Measurements from ENCODE around the gene OTULIN. TPM values are rescaled to one million over a fixed set of nuclear protein-coding genes. Genes with fewer than 3 reads are reported as not detected.

Gene OTULIN
- polyA plus RNA-seq, 1 of the 3 experiments (the other 2 are of a cell fraction), result 6.6 TPM

- no peak for DNase-seq
- 96% methylated on average over 5 of the region's 5 CpGs for WGBS (ENCODE audit: low lambda C conversion rate)
- no peak overlapping the region for H3K9ac ChIP-seq
- peaks cover 19 to 27% of the 10 kb centered on the region in 2 experiments; a peak in 3 of 4 replicates for H3K4me1 ChIP-seq (ENCODE audit: control insufficient read depth in 1 of 2, insufficient read depth in 2 of 2, low read depth in 1 of 2, low read length in 1 of 2)
- peaks cover 0 to 6% of the 10 kb centered on the region in 2 experiments for H3K36me3 ChIP-seq (replicated peaks in 1 of 2; ENCODE audit: control insufficient read depth in 1 of 2, insufficient read depth in 2 of 2, low read length in 1 of 2)
- TF ChIP-seq RAD21 (IDR thresholded peaks at IDR 0.05; ENCODE audit: low read length) (no peak), MXI1 (IDR thresholded peaks at IDR 0.05; ENCODE audit: low read depth, low read length) (no peak), FOSL2 (IDR thresholded peaks at IDR 0.05; ENCODE audit: borderline replicate concordance, low read depth) (no peak), ELF1 (IDR thresholded peaks at IDR 0.05) (no peak), FOXJ3 (CRISPR knock-in tag; IDR thresholded peaks at IDR 0.05) (no peak)
- TF ChIP-seq, protein P1, sequence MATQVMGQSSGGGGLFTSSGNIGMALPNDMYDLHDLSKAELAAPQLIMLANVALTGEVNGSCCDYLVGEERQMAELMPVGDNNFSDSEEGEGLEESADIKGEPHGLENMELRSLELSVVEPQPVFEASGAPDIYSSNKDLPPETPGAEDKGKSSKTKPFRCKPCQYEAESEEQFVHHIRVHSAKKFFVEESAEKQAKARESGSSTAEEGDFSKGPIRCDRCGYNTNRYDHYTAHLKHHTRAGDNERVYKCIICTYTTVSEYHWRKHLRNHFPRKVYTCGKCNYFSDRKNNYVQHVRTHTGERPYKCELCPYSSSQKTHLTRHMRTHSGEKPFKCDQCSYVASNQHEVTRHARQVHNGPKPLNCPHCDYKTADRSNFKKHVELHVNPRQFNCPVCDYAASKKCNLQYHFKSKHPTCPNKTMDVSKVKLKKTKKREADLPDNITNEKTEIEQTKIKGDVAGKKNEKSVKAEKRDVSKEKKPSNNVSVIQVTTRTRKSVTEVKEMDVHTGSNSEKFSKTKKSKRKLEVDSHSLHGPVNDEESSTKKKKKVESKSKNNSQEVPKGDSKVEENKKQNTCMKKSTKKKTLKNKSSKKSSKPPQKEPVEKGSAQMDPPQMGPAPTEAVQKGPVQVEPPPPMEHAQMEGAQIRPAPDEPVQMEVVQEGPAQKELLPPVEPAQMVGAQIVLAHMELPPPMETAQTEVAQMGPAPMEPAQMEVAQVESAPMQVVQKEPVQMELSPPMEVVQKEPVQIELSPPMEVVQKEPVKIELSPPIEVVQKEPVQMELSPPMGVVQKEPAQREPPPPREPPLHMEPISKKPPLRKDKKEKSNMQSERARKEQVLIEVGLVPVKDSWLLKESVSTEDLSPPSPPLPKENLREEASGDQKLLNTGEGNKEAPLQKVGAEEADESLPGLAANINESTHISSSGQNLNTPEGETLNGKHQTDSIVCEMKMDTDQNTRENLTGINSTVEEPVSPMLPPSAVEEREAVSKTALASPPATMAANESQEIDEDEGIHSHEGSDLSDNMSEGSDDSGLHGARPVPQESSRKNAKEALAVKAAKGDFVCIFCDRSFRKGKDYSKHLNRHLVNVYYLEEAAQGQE (IDR thresholded peaks at IDR 0.05; ENCODE audit: low read depth, low read length), result no peak
- TF ChIP-seq, protein P2, sequence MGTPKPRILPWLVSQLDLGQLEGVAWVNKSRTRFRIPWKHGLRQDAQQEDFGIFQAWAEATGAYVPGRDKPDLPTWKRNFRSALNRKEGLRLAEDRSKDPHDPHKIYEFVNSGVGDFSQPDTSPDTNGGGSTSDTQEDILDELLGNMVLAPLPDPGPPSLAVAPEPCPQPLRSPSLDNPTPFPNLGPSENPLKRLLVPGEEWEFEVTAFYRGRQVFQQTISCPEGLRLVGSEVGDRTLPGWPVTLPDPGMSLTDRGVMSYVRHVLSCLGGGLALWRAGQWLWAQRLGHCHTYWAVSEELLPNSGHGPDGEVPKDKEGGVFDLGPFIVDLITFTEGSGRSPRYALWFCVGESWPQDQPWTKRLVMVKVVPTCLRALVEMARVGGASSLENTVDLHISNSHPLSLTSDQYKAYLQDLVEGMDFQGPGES (IDR thresholded peaks at IDR 0.05; ENCODE audit: low read depth, low read length), result no peak
- H3K27ac ChIP-seq (ENCODE audit: low read depth in 2 of 2, low read length in 1 of 2), result no peak overlapping the region
- no peaks in the 10 kb centered on the region for H3K27me3 ChIP-seq (ENCODE audit: insufficient read depth)
- no peaks in the 10 kb centered on the region for H3K9me2 ChIP-seq
- H3K4me3 ChIP-seq (ENCODE audit: low read depth in 2 of 2, low read length in 1 of 2), result no peak overlapping the region
- ChIA-PET CTCF (interaction anchor here (1.0 kb wide), 1 partner anchor 13 kb away, joined by 4 read pairs; no protein-coding TSS in a partner anchor), POLR2A (no interaction called here)
- peaks cover 74% of the 10 kb centered on the region for H4K20me1 ChIP-seq (ENCODE audit: insufficient read depth)
- H3K4me2 ChIP-seq, result no peak overlapping the region
- H3K79me2 ChIP-seq (ENCODE audit: insufficient read depth), result peaks cover 90% of the 10 kb centered on the region
- H3K9me3 ChIP-seq, result no peaks in the 10 kb centered on the region
- H3F3A ChIP-seq (replicated peaks; ENCODE audit: insufficient read depth), result peaks cover 5% of the 10 kb centered on the region
- no peak overlapping the region for H2AFZ ChIP-seq (ENCODE audit: low read depth)
These were observed 3.7 kb downstream of the OTULIN start for GRCh38 chr5:14668181-14668591.

GRCh38 chr5:14669415-14669814, 4.9 kb downstream of the OTULIN start:
- 98% methylated on average over 5 of the region's 5 CpGs for WGBS (ENCODE audit: low lambda C conversion rate)
- Histone ChIP-seq H3K4me3 (ENCODE audit: low read depth in 2 of 2, low read length in 1 of 2) (no peak overlapping the region), H3K9me3 (no peaks in the 10 kb centered on the region), H3K27ac (ENCODE audit: low read depth in 2 of 2, low read length in 1 of 2) (no peak overlapping the region), H3K36me3 (replicated peaks in 1 of 2; ENCODE audit: control insufficient read depth in 1 of 2, insufficient read depth in 2 of 2, low read length in 1 of 2) (peaks cover 8 to 10% of the 10 kb centered on the region in 2 experiments), H3K9me2 (no peaks in the 10 kb centered on the region), H3K4me1 (ENCODE audit: control insufficient read depth in 1 of 2, insufficient read depth in 2 of 2, low read depth in 1 of 2, low read length in 1 of 2) (peaks cover 14 to 31% of the 10 kb centered on the region in 2 experiments; a peak in 3 of 4 replicates), H3K9ac (no peak overlapping the region), H3K27me3 (ENCODE audit: insufficient read depth) (no peaks in the 10 kb centered on the region), H3F3A (replicated peaks; ENCODE audit: insufficient read depth) (no peaks in the 10 kb centered on the region), H3K79me2 (ENCODE audit: insufficient read depth) (peaks cover 96% of the 10 kb centered on the region), H3K4me2 (no peak overlapping the region), H4K20me1 (ENCODE audit: insufficient read depth) (peaks cover 79% of the 10 kb centered on the region), H2AFZ (ENCODE audit: low read depth) (no peak overlapping the region)
- DNase-seq, result no peak
- no peak for TF ChIP-seq NFIC (IDR thresholded peaks at IDR 0.05; ENCODE audit: borderline replicate concordance)
- TF ChIP-seq NRF1 (IDR thresholded peaks at IDR 0.05; ENCODE audit: low read depth, low read length), result no peak
- TF ChIP-seq ZBTB33 (IDR thresholded peaks at IDR 0.05; ENCODE audit: borderline replicate concordance, low read depth), result no peak
- no peak for TF ChIP-seq GATA2 (CRISPR knock-in tag; IDR thresholded peaks at IDR 0.05)
- TF ChIP-seq POLR2AphosphoS5 (IDR thresholded peaks at IDR 0.05; ENCODE audit: low read depth, low read length), result no peak
- TF ChIP-seq, protein P3, sequence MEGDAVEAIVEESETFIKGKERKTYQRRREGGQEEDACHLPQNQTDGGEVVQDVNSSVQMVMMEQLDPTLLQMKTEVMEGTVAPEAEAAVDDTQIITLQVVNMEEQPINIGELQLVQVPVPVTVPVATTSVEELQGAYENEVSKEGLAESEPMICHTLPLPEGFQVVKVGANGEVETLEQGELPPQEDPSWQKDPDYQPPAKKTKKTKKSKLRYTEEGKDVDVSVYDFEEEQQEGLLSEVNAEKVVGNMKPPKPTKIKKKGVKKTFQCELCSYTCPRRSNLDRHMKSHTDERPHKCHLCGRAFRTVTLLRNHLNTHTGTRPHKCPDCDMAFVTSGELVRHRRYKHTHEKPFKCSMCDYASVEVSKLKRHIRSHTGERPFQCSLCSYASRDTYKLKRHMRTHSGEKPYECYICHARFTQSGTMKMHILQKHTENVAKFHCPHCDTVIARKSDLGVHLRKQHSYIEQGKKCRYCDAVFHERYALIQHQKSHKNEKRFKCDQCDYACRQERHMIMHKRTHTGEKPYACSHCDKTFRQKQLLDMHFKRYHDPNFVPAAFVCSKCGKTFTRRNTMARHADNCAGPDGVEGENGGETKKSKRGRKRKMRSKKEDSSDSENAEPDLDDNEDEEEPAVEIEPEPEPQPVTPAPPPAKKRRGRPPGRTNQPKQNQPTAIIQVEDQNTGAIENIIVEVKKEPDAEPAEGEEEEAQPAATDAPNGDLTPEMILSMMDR (IDR thresholded peaks at IDR 0.05), result no peak
- no peak for TF ChIP-seq CHD2 (IDR thresholded peaks at IDR 0.05; ENCODE audit: low read length, partially characterized antibody)
- TF ChIP-seq, protein P4, sequence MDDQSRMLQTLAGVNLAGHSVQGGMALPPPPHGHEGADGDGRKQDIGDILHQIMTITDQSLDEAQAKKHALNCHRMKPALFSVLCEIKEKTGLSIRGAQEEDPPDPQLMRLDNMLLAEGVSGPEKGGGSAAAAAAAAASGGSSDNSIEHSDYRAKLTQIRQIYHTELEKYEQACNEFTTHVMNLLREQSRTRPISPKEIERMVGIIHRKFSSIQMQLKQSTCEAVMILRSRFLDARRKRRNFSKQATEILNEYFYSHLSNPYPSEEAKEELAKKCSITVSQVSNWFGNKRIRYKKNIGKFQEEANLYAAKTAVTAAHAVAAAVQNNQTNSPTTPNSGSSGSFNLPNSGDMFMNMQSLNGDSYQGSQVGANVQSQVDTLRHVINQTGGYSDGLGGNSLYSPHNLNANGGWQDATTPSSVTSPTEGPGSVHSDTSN (IDR thresholded peaks at IDR 0.05), result no peak
- POLR2A ChIA-PET, result no interaction called here
- CTCF ChIA-PET, result interaction anchor here (0.6 to 1.2 kb wide), 2 partner anchors 305 to 525 kb away, joined by 3 to 4 read pairs; no protein-coding TSS in a partner anchor

All from SK-N-SH (cell line).